Panc1 (cell line): ENCODE data around the gene RER1. TPM values are rescaled to one million over a fixed set of nuclear protein-coding genes. Genes with fewer than 3 reads are reported as not detected.

Source experiments
- ATAC-seq: fragments of 200-7000 bp; cut with Tn5 transposase; 2 replicates; pipeline ENCODE4 v1.9.1; 2020; ENCODE audit warnings: mild to moderate bottlenecking, moderate library complexity
- BruUV-seq: library from RNA; stranded (reverse); fragments of 400-500 nt; replicated peaks from 2 replicates; lab custom pipeline; 2021; lab: Mats Ljungman, UMichigan
- CTCF ChIA-PET: fragments of 300-600 bp; sonication (Branson Sonifier 250); formaldehyde crosslinking; loops from one replicate; lab custom pipeline; 2022; ENCODE audit warnings: antibody characterized with exemption; lab: Charles Lee
- POLR2A ChIA-PET: fragments of 300-600 bp; sonication (Branson Sonifier 250); formaldehyde crosslinking; loops from one replicate; lab custom pipeline; 2022; ENCODE audit warnings: antibody characterized with exemption; lab: Charles Lee
- DNase-seq: peaks from one replicate; pipeline ENCODE4 v3.0.0-alpha.2; 2010; ENCODE audit warnings: low read depth, low spot score
- H3K27ac ChIP-seq: 2 replicates; pipeline ENCODE4 v1.5.1; 2011; ENCODE audit warnings: mild to moderate bottlenecking, low read length, inconsistent platforms
- H3K27me3 ChIP-seq: fragments of 200-500 bp; sonication (Bioruptor generic); 2 replicates; pipeline ENCODE4 v1.6.0; 2014; ENCODE audit warnings: low read length, inconsistent platforms; ENCODE audit not compliant: control insufficient read depth, insufficient read depth
- H3K36me3 ChIP-seq: fragments of 200-500 bp; sonication (Bioruptor generic); 2 replicates; pipeline ENCODE4 v1.5.1; 2014; ENCODE audit warnings: inconsistent platforms, mild to moderate bottlenecking, low read length, moderate library complexity; ENCODE audit not compliant: control insufficient read depth, insufficient read depth
- H3K4me1 ChIP-seq: 2 replicates; pipeline ENCODE4 v1.5.1; 2011; ENCODE audit warnings: inconsistent platforms, mild to moderate bottlenecking, low read length, moderate library complexity; ENCODE audit not compliant: control insufficient read depth, insufficient read depth
- H3K4me3 ChIP-seq, 2 experiments: 2 replicates each; pipeline ENCODE4 v1.5.1; 2011 to 2012; ENCODE audit warnings: low read depth in 2 of 2, low read length in 2 of 2, mild to moderate bottlenecking in 2 of 2, inconsistent platforms in 1 of 2, moderate library complexity in 1 of 2
- H3K9me3 ChIP-seq: fragments of 200-500 bp; sonication (Bioruptor generic); 2 replicates; pipeline ENCODE4 v1.5.1; 2014; ENCODE audit warnings: low read depth, mild to moderate bottlenecking, inconsistent platforms, low read length, moderate library complexity; ENCODE audit not compliant: control insufficient read depth, insufficient read depth
- CTCF ChIP-seq: fragments of 450-650 bp; IDR thresholded peaks from 2 replicates; pipeline ENCODE4 v1.5.1; 2017; ENCODE audit warnings: mild to moderate bottlenecking
- POLR2AphosphoS5 ChIP-seq: IDR thresholded peaks from 2 replicates; pipeline ENCODE4 v1.6.1; 2012; ENCODE audit warnings: mild to moderate bottlenecking, low read depth, low read length, moderate library complexity
- REST ChIP-seq, 2 experiments: IDR thresholded peaks; 2 replicates each; pipeline ENCODE4 v1.6.1; 2011 to 2012; ENCODE audit warnings: low read depth in 2 of 2, control low read depth in 1 of 2, low read length in 1 of 2, mild to moderate bottlenecking in 1 of 2, moderate library complexity in 1 of 2; ENCODE audit not compliant: insufficient read depth in 1 of 2
- SIN3A ChIP-seq: IDR thresholded peaks from 2 replicates; pipeline ENCODE4 v1.6.1; 2012; ENCODE audit warnings: low read depth, mild to moderate bottlenecking, low read length, moderate library complexity, borderline replicate concordance; ENCODE audit not compliant: insufficient read depth
- TCF7L2 ChIP-seq: IDR thresholded peaks from 2 replicates; pipeline ENCODE4 v1.6.1; 2011; ENCODE audit warnings: mild to moderate bottlenecking, low read depth, low read length, inconsistent platforms
- in situ Hi-C: cut with HindIII; loops from 2 replicates; pipeline ENCODE4 v1.10.0; 2016; ENCODE audit warnings: low sequenced_read_pairs, low pct_unique_long_range_greater_than_20kb
- intact Hi-C: fragments of 100-400 bp; cut with micrococcal nuclease; formaldehyde crosslinking; loops from one replicate; pipeline ENCODE4 v1.10.0; 2022; ENCODE audit not compliant: unreplicated experiment
- total RNA-seq: library from RNA; stranded (reverse); gene quantifications from one replicate; pipeline ENCODE4 v1.2.1, GENCODE V29; 2021; ENCODE audit not compliant: unreplicated experiment

Gene RER1
- total RNA-seq, 1 experiment from 2014 or later: 235 TPM

- POLR2A ChIA-PET: no interaction called here
- peaks cover 22% of the 10 kb centered on the region for H3K4me1 ChIP-seq
- H3K9me3 ChIP-seq: no peaks in the 10 kb centered on the region
- ATAC-seq (no peak), DNase-seq (no peak)
- peaks cover 21% of the 10 kb centered on the region for H3K36me3 ChIP-seq
- no peak overlapping the region for H3K4me3 ChIP-seq
- CTCF ChIA-PET: no interaction called here
- BruUV-seq: no TSS peak
- H3K27ac ChIP-seq: peak overlapping the region; percentile 23; the same call in 1 of the 2 replicates
- no peaks in the 10 kb centered on the region for H3K27me3 ChIP-seq
- in situ Hi-C loops: no loop called here
- intact Hi-C loops: no loop called here
- TF ChIP-seq REST (IDR thresholded peaks at IDR 0.05; ENCODE audit: insufficient read depth in 1 of 2, low read depth in 2 of 2, low read length in 1 of 2): no peak
- TF ChIP-seq SIN3A: no peak
- TF ChIP-seq CTCF: no peak
- no peak for TF ChIP-seq TCF7L2
- no peak for TF ChIP-seq POLR2AphosphoS5
These were observed 10.8 kb downstream of the RER1 start for GRCh38 chr1:2402420-2402819.

GRCh38 chr1:2403273-2403672, 11.6 kb downstream of the RER1 start:
- POLR2A ChIA-PET: no interaction called here
- intact Hi-C loops: no loop called here
- DNase-seq: no peak
- Histone ChIP-seq H3K4me3 (no peak overlapping the region), H3K27me3 (no peaks in the 10 kb centered on the region), H3K36me3 (peaks cover 18% of the 10 kb centered on the region), H3K27ac (peak overlapping the region; percentile 23; the same call in 1 of the 2 replicates), H3K4me1 (peaks cover 22% of the 10 kb centered on the region), H3K9me3 (no peaks in the 10 kb centered on the region)
- ATAC-seq: no peak
- TSS peak; percentile 75 for BruUV-seq
- in situ Hi-C loops: no loop called here
- CTCF ChIA-PET: no interaction called here
- TF ChIP-seq REST (IDR thresholded peaks at IDR 0.05; ENCODE audit: insufficient read depth in 1 of 2, low read depth in 2 of 2, low read length in 1 of 2) (no peak), SIN3A (no peak), CTCF (no peak), POLR2AphosphoS5 (no peak; the same call in 1 of the 2 replicates), TCF7L2 (no peak)
